HG03378 (cell line): ENCODE data around the gene ZFYVE16.
"Not testable (repeated sequence)": the region's sequence is repeated elsewhere in the genome, so short reads cannot be mapped to it uniquely, and the experiment has no call there.

Source experiments
- ATAC-seq: cut with Tn5 transposase; IDR thresholded peaks from one replicate; pipeline ENCODE4 v1.9.1; 2021; ENCODE audit warnings: mild to moderate bottlenecking, moderate library complexity; ENCODE audit not compliant: unreplicated experiment

The ZFYVE16 gene

GRCh38 chr5:80407735-80408483, at the start of gene ZFYVE16:
ZFYVE16 (plus strand) TSS chr5:80408064; CDS start chr5:80434148, 26,084 bp downstream.
- ATAC-seq = peak; percentile 86

DNA sequence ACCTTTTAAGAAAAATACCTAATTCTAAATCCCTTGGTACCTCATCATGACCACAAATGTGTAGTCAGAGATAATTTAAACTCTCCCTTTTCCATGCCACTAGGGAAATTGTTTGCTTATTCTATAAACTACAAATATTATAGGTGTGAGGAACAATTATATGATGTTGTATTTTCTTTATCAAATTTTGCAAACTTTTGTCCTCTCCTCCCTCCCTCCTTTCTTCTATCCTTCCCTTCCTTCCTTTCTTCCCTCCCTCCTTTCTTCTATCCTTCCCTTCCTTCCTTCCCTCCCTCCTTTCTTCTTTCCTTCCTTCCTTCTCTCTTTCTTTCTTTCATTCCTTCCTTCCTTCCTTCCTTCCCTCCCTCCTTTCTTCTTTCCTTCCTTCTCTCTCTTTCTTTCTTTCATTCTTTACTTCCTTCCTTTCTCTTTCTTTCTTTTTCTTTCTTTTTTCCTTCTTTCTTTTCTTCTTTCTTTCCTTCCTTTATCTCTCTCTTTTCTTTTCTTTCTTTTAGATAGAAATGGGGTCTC, 46.9 kb upstream of the ZFYVE16 start:
- ATAC-seq = no peak

DNA sequence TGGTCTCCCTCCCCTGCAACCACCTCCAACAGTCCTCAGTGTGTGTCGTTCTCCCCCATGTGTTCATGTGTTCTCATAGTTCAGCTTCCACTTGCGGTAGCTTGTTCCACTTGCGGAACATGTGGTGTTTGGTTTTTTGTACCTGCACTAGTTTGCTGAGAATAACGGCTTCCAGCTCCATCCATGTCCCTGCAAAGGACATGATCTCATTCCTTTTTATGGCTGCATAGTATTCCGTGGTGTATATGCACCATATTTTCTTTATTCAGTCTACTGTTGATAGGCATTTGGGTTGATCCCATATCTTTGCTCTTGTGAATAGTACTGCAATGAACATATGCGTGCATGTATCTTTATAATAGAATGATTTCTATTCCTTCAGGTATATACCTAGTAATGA, 43.0 kb upstream of the ZFYVE16 start:
- no peak for ATAC-seq

DNA sequence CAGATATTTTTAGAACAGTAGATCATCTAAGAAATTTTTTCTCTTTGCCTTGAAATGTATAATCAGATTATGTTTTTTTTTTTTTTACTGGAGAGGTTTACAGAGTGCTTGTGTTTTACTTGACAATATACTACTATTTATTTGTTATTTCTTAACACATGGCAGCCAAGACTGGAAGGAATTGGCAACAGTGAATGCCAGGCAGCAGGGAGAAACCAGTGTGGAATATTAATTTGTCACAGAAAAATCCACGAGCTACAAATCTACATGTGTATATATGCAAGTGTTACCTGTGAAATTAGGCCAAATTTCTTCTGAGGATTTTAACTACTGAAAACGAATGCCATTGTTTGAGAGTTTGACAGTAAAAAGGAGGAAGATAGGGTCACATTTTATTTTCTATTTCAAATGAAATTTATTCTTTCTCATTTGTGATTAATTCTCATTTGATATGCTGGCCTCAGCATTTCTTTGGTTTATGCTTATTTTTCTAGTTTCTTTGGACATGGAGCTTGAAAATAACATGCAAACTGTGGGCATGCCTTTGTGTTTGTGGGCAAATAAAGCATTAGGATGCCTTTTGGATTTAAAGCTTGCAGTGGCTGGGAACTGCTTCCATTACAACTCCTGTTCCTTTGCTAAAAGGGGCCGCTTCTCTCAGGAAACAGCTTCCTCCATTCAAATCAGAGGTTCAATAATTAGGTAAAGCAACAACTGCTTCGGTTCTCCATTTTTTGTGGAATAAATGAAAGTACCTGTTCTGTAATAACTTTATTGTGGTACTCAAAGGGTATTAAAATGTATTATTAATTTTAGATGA, 39.0 kb upstream of the ZFYVE16 start:
- ATAC-seq = no peak

- no peak for ATAC-seq
Observed at GRCh38 chr5:80369521-80369920, 38.3 kb upstream of the ZFYVE16 start.

DNA sequence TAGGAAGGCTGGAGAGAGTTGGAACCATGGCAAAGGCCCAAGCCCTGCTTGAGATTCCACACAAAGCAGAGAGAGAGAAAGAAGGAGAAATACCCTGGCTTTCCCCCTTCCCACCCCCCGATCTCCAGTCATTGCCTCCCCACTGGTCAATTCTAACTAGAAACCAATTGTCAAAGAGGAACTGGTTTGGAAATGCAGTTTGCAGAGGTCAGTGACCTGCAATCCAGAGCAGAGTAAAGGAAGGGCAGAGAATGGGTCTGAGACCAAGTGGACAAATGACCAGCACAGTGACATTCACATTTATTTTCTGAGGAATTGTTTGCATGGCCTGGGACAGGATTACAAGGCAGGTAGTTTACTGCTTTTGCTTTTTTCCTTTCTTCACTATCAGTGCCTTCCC, 37.5 kb upstream of the ZFYVE16 start:
- no peak for ATAC-seq

DNA sequence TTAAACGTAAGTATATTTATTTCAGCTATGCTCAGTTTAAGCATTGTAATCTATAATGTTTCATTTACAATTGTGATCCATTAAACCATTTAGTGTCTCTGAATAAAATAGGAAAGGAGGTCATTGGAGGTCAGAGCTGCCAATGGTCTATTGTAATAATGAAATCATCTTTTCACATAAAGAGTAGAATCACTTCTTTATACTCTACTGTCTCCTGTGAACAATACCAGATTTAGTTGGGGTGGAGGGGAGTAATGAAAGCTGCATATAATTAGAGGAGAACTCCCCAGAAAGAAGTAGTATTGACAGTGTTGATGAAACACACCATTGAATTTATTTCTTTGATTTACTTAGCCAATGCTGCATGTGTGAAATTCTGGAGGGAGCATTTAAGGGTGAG, 35.1 kb upstream of the ZFYVE16 start:
- ATAC-seq = no peak

DNA sequence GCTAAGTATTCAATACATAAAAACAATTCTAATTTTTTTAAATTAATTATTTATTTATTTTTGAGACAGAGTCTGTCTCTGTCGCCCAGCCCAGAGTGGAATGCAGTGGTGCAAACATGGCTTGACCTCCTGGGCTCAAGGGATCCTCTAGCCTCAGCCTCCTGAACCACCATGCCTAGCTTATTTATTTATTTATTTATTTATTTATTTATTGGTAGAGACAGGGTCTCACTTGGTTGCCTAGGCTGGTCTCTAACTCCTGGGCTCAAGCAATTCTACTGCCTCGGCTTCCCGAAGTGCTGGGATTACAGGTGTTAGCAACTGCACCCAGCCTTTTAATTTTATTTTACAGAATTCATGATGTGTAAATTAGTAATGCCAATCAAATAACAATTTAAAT, 33.7 kb upstream of the ZFYVE16 start:
- no peak for ATAC-seq

DNA sequence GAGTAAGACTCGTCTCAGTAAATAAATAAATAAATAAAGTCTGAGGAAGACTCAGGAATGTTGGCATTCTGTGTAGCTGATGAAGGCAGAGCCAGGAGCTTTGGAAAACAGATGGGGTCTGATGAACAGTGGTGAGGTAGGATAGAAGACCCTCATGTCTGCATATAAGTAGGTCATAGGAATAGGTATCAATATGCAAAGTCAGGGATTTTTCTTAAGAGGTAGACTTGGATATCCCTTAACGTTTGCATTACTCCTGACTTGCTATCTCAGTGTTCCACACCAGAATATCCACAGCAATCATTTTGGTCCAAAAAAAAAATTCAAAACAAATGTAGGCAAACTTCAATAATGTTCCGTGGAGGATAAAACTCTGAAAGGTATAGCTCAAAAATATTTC, 31.3 kb upstream of the ZFYVE16 start:
- no peak for ATAC-seq

GRCh38 chr5:80382488-80382887, 25.4 kb upstream of the ZFYVE16 start:
- ATAC-seq = no peak

- ATAC-seq = peak; percentile 66
Observed at GRCh38 chr5:80387063-80387768, 20.6 kb upstream of the ZFYVE16 start.

GRCh38 chr5:80389580-80389979, 18.3 kb upstream of the ZFYVE16 start:
- ATAC-seq = no peak

GRCh38 chr5:80390413-80390812, 17.5 kb upstream of the ZFYVE16 start:
- not testable (repeated sequence) for ATAC-seq

GRCh38 chr5:80391267-80391666, 16.6 kb upstream of the ZFYVE16 start:
- ATAC-seq = not testable (repeated sequence)

- peak; percentile 95 for ATAC-seq
Observed at GRCh38 chr5:80399526-80400239, 8.2 kb upstream of the ZFYVE16 start.

DNA sequence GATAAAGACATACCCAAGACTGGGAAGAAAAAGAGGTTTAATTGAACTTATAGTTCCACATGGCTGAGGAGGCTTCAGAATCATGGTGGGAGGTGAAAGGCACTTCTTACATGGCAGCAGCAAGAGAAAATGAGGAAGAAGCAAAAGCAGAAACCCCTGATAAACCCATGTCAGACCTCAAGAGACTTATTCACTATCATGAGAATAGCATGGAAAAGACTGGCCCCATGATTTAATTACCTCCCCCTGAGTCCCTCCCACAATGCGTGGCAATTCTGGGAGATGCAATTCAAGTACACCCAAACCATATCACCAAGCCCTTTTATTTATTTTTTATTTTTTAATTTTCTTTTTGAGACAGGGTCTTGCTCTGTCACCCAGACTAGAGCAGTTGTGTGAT, 7.5 kb upstream of the ZFYVE16 start:
- ATAC-seq = not testable (repeated sequence)

DNA sequence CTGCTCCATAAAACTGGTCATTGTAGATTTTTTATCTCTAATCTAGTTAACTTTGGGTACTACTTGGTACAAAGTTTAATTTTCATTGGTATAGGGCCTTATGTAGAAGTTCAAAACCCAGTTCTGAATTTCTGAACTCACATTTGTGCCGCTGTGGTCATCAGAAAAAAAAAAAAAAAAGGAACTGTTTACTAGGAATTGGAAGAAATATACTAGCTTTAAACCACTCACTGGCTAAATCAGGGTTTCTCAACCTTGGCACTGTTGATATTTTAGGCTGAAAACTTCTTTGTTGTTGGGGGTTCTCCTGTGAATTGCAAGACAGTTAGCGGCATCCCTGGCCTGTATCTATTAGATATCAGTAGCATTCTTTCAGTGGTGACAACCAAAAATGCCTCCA, 4.1 kb upstream of the ZFYVE16 start:
- no peak for ATAC-seq

GRCh38 chr5:80406980-80407734, 707 bp upstream of the ZFYVE16 start:
- ATAC-seq = no peak

GRCh38 chr5:80408484-80409366, 861 bp downstream of the ZFYVE16 start:
- ATAC-seq = no peak
